GM08714 (cell line): ENCODE results near the gene REG1A.

Experiments
- H3K4me3 ChIP-seq: fragments of 200-500 bp; sonication (Bioruptor generic); 2 replicates; pipeline ENCODE4 v1.5.1; 2014; ENCODE audit warnings: mild to moderate bottlenecking, low read length, inconsistent platforms
- ZNF274 ChIP-seq: IDR thresholded peaks from 2 replicates; pipeline ENCODE4 v1.6.1; 2012; ENCODE audit warnings: mild to moderate bottlenecking, low read depth, low read length

REG1A gene

GRCh38 chr2:79120194-79120713 lies at the start of gene REG1A:
REG1A (plus strand) TSS chr2:79120488; CDS start chr2:79120862, 374 bp downstream.
- no peak within 1 kb of the TSS for H3K4me3 ChIP-seq
- TF ChIP-seq ZNF274 = no peak

- no peak overlapping the region for H3K4me3 ChIP-seq
- TF ChIP-seq ZNF274 = no peak
Observed at GRCh38 chr2:79071078-79071477, 49.2 kb upstream of the REG1A start.

GRCh38 chr2:79082987-79083386 lies 37.3 kb upstream of the REG1A start:
- H3K4me3 ChIP-seq = no peak overlapping the region
- no peak for TF ChIP-seq ZNF274

- TF ChIP-seq ZNF274 = no peak
Observed at GRCh38 chr2:79083597-79084251, 36.6 kb upstream of the REG1A start.

GRCh38 chr2:79084495-79085135 lies 35.7 kb upstream of the REG1A start:
- no peak overlapping the region for H3K4me3 ChIP-seq
- no peak for TF ChIP-seq ZNF274

More at GRCh38 chr2:79083597-79084251, 36.6 kb upstream of the REG1A start:
- H3K4me3 ChIP-seq = no peak overlapping the region

GRCh38 chr2:79085382-79085781 lies 34.9 kb upstream of the REG1A start:
- no peak for TF ChIP-seq ZNF274
- H3K4me3 ChIP-seq = no peak overlapping the region

GRCh38 chr2:79086255-79086654 lies 34.0 kb upstream of the REG1A start:
- no peak for TF ChIP-seq ZNF274
- no peak overlapping the region for H3K4me3 ChIP-seq

- no peak within 1 kb of the TSS for H3K4me3 ChIP-seq
- TF ChIP-seq ZNF274 = no peak
Observed at GRCh38 chr2:79087785-79088364, 32.4 kb upstream of the REG1A start, which contains the start of gene REG1B. REG1B (minus strand) TSS chr2:79087993; CDS start chr2:79087612, 381 bp downstream.

- H3K4me3 ChIP-seq = no peak overlapping the region
- TF ChIP-seq ZNF274 = no peak
Observed at GRCh38 chr2:79090693-79091092, 29.6 kb upstream of the REG1A start.

- no peak for TF ChIP-seq ZNF274
- no peak overlapping the region for H3K4me3 ChIP-seq
Observed at GRCh38 chr2:79097843-79098242, 22.4 kb upstream of the REG1A start.

GRCh38 chr2:79099140-79099686 lies 21.1 kb upstream of the REG1A start:
- no peak for TF ChIP-seq ZNF274
- no peak overlapping the region for H3K4me3 ChIP-seq

GRCh38 chr2:79100285-79100684 lies 20.0 kb upstream of the REG1A start:
- H3K4me3 ChIP-seq = no peak overlapping the region

GRCh38 chr2:79101024-79101423 lies 19.3 kb upstream of the REG1A start:
- no peak overlapping the region for H3K4me3 ChIP-seq
- TF ChIP-seq ZNF274 = no peak

More at GRCh38 chr2:79100285-79100684, 20.0 kb upstream of the REG1A start:
- TF ChIP-seq ZNF274 = no peak

- TF ChIP-seq ZNF274 = no peak
- H3K4me3 ChIP-seq = no peak overlapping the region
Observed at GRCh38 chr2:79103214-79103613, 17.1 kb upstream of the REG1A start.

GRCh38 chr2:79105259-79105658 lies 15.0 kb upstream of the REG1A start:
- no peak for TF ChIP-seq ZNF274

GRCh38 chr2:79112269-79112668 lies 8.0 kb upstream of the REG1A start:
- TF ChIP-seq ZNF274 = no peak
- no peak overlapping the region for H3K4me3 ChIP-seq

More at GRCh38 chr2:79105259-79105658, 15.0 kb upstream of the REG1A start:
- no peak overlapping the region for H3K4me3 ChIP-seq
